ENCODE measurements around the gene IMP4.

IMP4 gene

DNA sequence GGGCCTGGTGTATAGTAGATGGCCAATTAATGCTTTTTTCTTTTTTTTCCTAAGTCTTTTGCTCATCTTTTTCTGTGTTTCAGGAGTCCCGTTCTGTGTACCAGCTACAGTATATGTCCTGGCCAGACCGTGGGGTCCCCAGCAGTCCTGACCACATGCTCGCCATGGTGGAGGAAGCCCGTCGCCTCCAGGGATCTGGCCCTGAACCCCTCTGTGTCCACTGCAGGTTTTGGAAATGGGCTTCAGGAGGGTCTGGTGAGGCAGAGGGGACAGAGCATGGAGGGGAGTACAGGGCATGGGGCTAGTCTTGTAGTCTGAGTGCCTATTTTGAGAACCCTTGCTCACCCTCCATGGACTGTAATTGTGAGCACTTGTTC lies 27.3 kb downstream of the IMP4 start:
- Histone ChIP-seq H3K79me2 (ENCODE audit: low read length) (peaks cover 37% of the 10 kb centered on the region), H2AFZ (ENCODE audit: low read depth, low read length) (no peak overlapping the region), H3K4me1 (ENCODE audit: low read length) (peaks cover 24% of the 10 kb centered on the region), H3K9me3 (ENCODE audit: insufficient read depth, low read length) (no peaks in the 10 kb centered on the region), H4K20me1 (ENCODE audit: insufficient read depth, low read length) (0 out of 2 replicates have a peak, but pooled peaks cover 12% of the 10 kb centered on the region), H3K27me3 (ENCODE audit: low read depth, low read length) (no peaks in the 10 kb centered on the region), H3K36me3 (replicated peaks; ENCODE audit: low read depth, low read length) (peaks cover 34% of the 10 kb centered on the region), H3K4me3 (ENCODE audit: low read length) (no peak overlapping the region), H3K9ac (ENCODE audit: low read length) (no peak overlapping the region), H3K4me2 (ENCODE audit: low read length) (no peak overlapping the region), H3K27ac (ENCODE audit: low read length) (no peak overlapping the region)
- TF ChIP-seq CTCF (IDR thresholded peaks at IDR 0.05; ENCODE audit: low read depth, low read length) (no peak), EZH2phosphoT487 (IDR thresholded peaks at IDR 0.05; ENCODE audit: low read depth) (no peak)

GRCh38 chr2:130370490-130370889 lies 27.8 kb downstream of the IMP4 start:
- TF ChIP-seq CTCF (IDR thresholded peaks at IDR 0.05; ENCODE audit: low read depth, low read length) (no peak), EZH2phosphoT487 (IDR thresholded peaks at IDR 0.05; ENCODE audit: low read depth) (no peak)
- Histone ChIP-seq H3K27ac (ENCODE audit: low read length) (no peak overlapping the region), H3K4me3 (ENCODE audit: low read length) (peak overlapping the region; percentile 96; the same call in 1 of the 2 replicates), H3K4me2 (ENCODE audit: low read length) (peak overlapping the region; percentile 97), H2AFZ (ENCODE audit: low read depth, low read length) (no peak overlapping the region), H3K9me3 (ENCODE audit: insufficient read depth, low read length) (no peaks in the 10 kb centered on the region), H3K9ac (ENCODE audit: low read length) (no peak overlapping the region), H3K27me3 (ENCODE audit: low read depth, low read length) (no peaks in the 10 kb centered on the region), H3K36me3 (replicated peaks; ENCODE audit: low read depth, low read length) (peaks cover 39% of the 10 kb centered on the region), H4K20me1 (ENCODE audit: insufficient read depth, low read length) (0 out of 2 replicates have a peak, but pooled peaks cover 13% of the 10 kb centered on the region), H3K4me1 (ENCODE audit: low read length) (peaks cover 24% of the 10 kb centered on the region), H3K79me2 (ENCODE audit: low read length) (peaks cover 39% of the 10 kb centered on the region)

GRCh38 chr2:130371723-130372054 lies 29.0 kb downstream of the IMP4 start:
- peak overlapping the region; percentile 96 for H3K4me3 ChIP-seq (ENCODE audit: low read length)
- peak overlapping the region; percentile 99 for H3K9ac ChIP-seq (ENCODE audit: low read length)
- peak overlapping the region; percentile 80 for H3K27ac ChIP-seq (ENCODE audit: low read length)
- no peak overlapping the region for H2AFZ ChIP-seq (ENCODE audit: low read depth, low read length)
- no peaks in the 10 kb centered on the region for H3K27me3 ChIP-seq (ENCODE audit: low read depth, low read length)
- H3K4me1 ChIP-seq (ENCODE audit: low read length), result peaks cover 34% of the 10 kb centered on the region
- peaks cover 47% of the 10 kb centered on the region for H3K79me2 ChIP-seq (ENCODE audit: low read length)
- TF ChIP-seq CTCF (IDR thresholded peaks at IDR 0.05; ENCODE audit: low read depth, low read length) (no peak), EZH2phosphoT487 (IDR thresholded peaks at IDR 0.05; ENCODE audit: low read depth) (no peak)
- H3K4me2 ChIP-seq (ENCODE audit: low read length), result peak overlapping the region; percentile 97
- H4K20me1 ChIP-seq (ENCODE audit: insufficient read depth, low read length), result peaks cover 22% of the 10 kb centered on the region; the same call in 1 of the 2 replicates
- peaks cover 51% of the 10 kb centered on the region for H3K36me3 ChIP-seq (replicated peaks; ENCODE audit: low read depth, low read length)
- no peaks in the 10 kb centered on the region for H3K9me3 ChIP-seq (ENCODE audit: insufficient read depth, low read length)

GRCh38 chr2:130372055-130372832 lies 29.5 kb downstream of the IMP4 start:
- peaks cover 55% of the 10 kb centered on the region for H3K36me3 ChIP-seq (replicated peaks; ENCODE audit: low read depth, low read length)
- H3K27ac ChIP-seq (ENCODE audit: low read length), result peak overlapping the region; percentile 80

More at GRCh38 chr2:130372055-130372832, 29.5 kb downstream of the IMP4 start:
- H2AFZ ChIP-seq (ENCODE audit: low read depth, low read length), result peak overlapping the region; percentile 51; the same call in 1 of the 2 replicates
- H3K9me3 ChIP-seq (ENCODE audit: insufficient read depth, low read length), result no peaks in the 10 kb centered on the region
- H3K9ac ChIP-seq (ENCODE audit: low read length), result peak overlapping the region; percentile 99
- peaks cover 52% of the 10 kb centered on the region for H3K79me2 ChIP-seq (ENCODE audit: low read length)
- H3K4me2 ChIP-seq (ENCODE audit: low read length), result peak overlapping the region; percentile 97
- peaks cover 39% of the 10 kb centered on the region for H3K4me1 ChIP-seq (ENCODE audit: low read length)
- H4K20me1 ChIP-seq (ENCODE audit: insufficient read depth, low read length), result peaks cover 22% of the 10 kb centered on the region; the same call in 1 of the 2 replicates
- H3K4me3 ChIP-seq (ENCODE audit: low read length), result peak overlapping the region; percentile 96
- no peak for TF ChIP-seq EZH2phosphoT487 (IDR thresholded peaks at IDR 0.05; ENCODE audit: low read depth)
- peak; percentile 75 for TF ChIP-seq CTCF (IDR thresholded peaks at IDR 0.05; ENCODE audit: low read depth, low read length)
- no peaks in the 10 kb centered on the region for H3K27me3 ChIP-seq (ENCODE audit: low read depth, low read length)
